Tibial artery (tissue), 4 donors: Measurements from ENCODE around the gene FBXO21.

Experiments used
- DNase-seq, 2 donors: peaks; one replicate each; pipeline ENCODE4 v3.0.0-alpha.2; 2019
- H3K27ac ChIP-seq, 2 donors: fragments of 200-600 bp; sonication (generic) in 1 of 2; 1 replicate in 1 of 2; 2 replicates in 1 of 2; pipeline ENCODE4 v1.5.1; 2018 to 2019; ENCODE audit warnings: mild to moderate bottlenecking in 1 of 2
- H3K27me3 ChIP-seq, 2 donors: fragments of 200-600 bp; sonication (generic) in 1 of 2; one replicate each; pipeline versions ENCODE4 v1.5.1 to v1.6.0; 2016 to 2019
- H3K36me3 ChIP-seq, 3 donors: fragments of 200-600 bp; sonication (generic) in 2 of 3; one replicate each; pipeline ENCODE4 v1.5.1; 2016 to 2019; ENCODE audit warnings: mild to moderate bottlenecking in 2 of 3
- H3K4me1 ChIP-seq, 4 donors: fragments of 200-600 bp; sonication (generic) in 2 of 4; 1 replicate in 3 of 4; 2 replicates in 1 of 4; pipeline ENCODE4 v1.5.1; 2016 to 2019
- H3K4me3 ChIP-seq, 2 donors: fragments of 200-600 bp; sonication (generic) in 1 of 2; 1 replicate in 1 of 2; 2 replicates in 1 of 2; pipeline ENCODE4 v1.5.1; 2018 to 2019; ENCODE audit warnings: mild to moderate bottlenecking in 2 of 2
- H3K9me3 ChIP-seq, 3 donors: fragments of 200-600 bp; sonication (generic) in 1 of 3; one replicate each; pipeline ENCODE4 v1.5.1; 2016 to 2019
- intact Hi-C: fragments of 100-400 bp; cut with DNase I; formaldehyde crosslinking; loops from one replicate; pipeline ENCODE4 v1.15.0; 2023; ENCODE audit warnings: low total_unique reads
- TF ChIP-seq, protein P1 (sequence below), 2 experiments: fragments of 200-600 bp in 1 of 2; fragments of 450-650 bp in 1 of 2; IDR thresholded peaks; one replicate each; pipeline ENCODE4 v1.5.1; 2017 to 2019; ENCODE audit warnings: antibody characterized with exemption in 2 of 2, mild to moderate bottlenecking in 1 of 2, moderate library complexity in 1 of 2

Gene FBXO21

DNA sequence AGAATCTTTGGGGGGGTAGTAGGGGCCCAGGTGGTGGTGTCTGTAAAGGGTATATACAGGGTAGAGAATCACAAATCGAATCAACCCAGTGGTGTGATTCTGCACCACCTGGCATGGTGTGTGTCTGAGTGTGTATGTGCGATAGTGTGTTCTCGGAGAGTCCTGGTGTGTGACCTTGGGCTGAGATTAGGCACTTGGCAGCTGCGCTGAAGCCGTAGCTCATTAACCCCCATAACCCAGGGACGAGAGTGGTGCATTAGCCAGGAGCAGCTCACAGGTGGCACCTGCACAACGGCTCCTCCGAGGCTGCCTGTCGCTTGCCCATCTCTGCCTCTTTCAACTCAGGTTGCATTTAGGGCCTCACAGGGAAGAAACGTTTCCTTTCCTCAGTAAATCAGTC, 75.5 kb downstream of the FBXO21 start:
- no peak for DNase-seq
- H3K4me3 ChIP-seq = no peak overlapping the region
- TF ChIP-seq, protein P1, sequence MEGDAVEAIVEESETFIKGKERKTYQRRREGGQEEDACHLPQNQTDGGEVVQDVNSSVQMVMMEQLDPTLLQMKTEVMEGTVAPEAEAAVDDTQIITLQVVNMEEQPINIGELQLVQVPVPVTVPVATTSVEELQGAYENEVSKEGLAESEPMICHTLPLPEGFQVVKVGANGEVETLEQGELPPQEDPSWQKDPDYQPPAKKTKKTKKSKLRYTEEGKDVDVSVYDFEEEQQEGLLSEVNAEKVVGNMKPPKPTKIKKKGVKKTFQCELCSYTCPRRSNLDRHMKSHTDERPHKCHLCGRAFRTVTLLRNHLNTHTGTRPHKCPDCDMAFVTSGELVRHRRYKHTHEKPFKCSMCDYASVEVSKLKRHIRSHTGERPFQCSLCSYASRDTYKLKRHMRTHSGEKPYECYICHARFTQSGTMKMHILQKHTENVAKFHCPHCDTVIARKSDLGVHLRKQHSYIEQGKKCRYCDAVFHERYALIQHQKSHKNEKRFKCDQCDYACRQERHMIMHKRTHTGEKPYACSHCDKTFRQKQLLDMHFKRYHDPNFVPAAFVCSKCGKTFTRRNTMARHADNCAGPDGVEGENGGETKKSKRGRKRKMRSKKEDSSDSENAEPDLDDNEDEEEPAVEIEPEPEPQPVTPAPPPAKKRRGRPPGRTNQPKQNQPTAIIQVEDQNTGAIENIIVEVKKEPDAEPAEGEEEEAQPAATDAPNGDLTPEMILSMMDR (IDR thresholded peaks at IDR 0.05) = no peak
- no peaks in the 10 kb centered on the region for H3K36me3 ChIP-seq
- intact Hi-C loops = loop anchor here (5.0 kb wide), 1 partner anchor 87 kb away; no protein-coding TSS in a partner anchor
- H3K9me3 ChIP-seq = no peaks in the 10 kb centered on the region
- peaks cover 0 to 8% (median 5%) of the 10 kb centered on the region in 4 donors for H3K4me1 ChIP-seq
- H3K27ac ChIP-seq = no peak overlapping the region
- H3K27me3 ChIP-seq = peaks cover 0 to 5% of the 10 kb centered on the region in 2 donors

DNA sequence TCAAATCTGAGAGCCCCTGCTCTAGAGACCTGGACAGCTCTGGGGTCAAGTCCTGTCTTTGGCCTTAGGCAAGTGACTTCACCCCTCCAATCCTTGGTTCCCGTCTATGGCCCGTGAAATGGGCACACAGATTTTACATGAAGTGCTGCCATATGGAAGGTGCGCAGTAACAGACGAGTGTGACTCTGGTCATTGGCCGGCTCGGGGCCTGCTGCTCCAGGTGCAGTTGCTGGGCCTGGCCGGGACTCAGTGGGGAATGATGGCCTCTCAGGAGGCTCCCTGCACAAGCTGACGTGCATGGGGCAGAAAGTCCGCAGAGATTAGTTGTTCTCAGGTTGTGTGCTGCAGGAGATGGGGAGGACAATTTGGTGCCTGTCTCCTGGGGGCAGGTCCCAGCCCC, 77.0 kb downstream of the FBXO21 start:
- intact Hi-C loops = no loop called here

DNA sequence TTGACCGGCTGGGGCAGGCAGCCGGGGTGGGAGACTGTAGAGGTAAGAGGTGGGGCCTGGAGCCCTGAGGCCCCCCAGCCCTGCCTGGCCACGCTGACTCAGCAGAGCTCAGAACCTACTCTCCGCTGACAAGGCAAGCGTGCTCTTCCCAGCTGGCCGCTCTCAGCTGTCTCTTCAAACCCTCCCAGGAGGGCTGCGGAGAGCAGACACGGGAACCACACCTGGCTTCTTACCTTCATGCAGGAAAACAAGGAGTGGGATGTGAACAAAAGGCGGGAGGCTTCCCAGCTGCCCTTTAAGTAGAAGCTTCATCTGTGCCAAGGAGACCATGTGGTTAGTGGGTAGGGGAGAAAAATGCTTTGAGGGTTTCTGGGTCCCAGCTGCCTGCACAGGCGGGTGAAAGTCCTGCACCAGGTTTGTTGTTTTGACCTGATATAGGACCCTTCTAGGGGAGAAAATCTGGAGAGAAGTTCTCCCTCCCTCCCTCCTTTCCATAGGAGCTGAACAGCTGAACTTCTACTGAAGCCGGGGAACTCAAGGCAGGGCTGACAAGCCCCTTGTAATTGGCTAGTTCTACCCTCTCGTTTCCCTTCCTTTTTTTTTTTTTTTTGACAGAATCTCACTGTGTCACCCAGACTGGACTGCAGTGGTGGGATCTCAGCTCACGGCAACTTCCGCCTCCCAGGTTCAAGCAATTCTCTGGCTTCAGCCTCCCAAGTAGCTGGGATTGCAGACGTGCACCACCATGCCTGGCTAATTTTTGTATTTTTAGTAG, 78.3 kb downstream of the FBXO21 start:
- TF ChIP-seq, protein P1 (IDR thresholded peaks at IDR 0.05) = no peak
- no peaks in the 10 kb centered on the region for H3K36me3 ChIP-seq
- H3K4me3 ChIP-seq = no peak overlapping the region
- H3K4me1 ChIP-seq = no peaks in the 10 kb centered on the region
- H3K9me3 ChIP-seq = no peaks in the 10 kb centered on the region
- H3K27ac ChIP-seq = no peak overlapping the region
- DNase-seq = no peak
- intact Hi-C loops = no loop called here
- H3K27me3 ChIP-seq = peaks cover 0 to 5% of the 10 kb centered on the region in 2 donors

More for the DNA sequence above, 77.0 kb downstream of the FBXO21 start:
- Histone ChIP-seq H3K4me1 (peaks cover 0 to 5% (median 2%) of the 10 kb centered on the region in 4 donors), H3K4me3 (no peak overlapping the region), H3K27me3 (peaks cover 0 to 5% of the 10 kb centered on the region in 2 donors), H3K36me3 (no peaks in the 10 kb centered on the region), H3K27ac (no peak overlapping the region), H3K9me3 (no peaks in the 10 kb centered on the region)
- TF ChIP-seq, protein P1 (IDR thresholded peaks at IDR 0.05) = no peak
- DNase-seq = no peak

- Histone ChIP-seq H3K36me3 (no peaks in the 10 kb centered on the region), H3K27ac (no peak overlapping the region), H3K4me3 (no peak overlapping the region), H3K4me1 (no peaks in the 10 kb centered on the region), H3K27me3 (peaks cover 0 to 5% of the 10 kb centered on the region in 2 donors), H3K9me3 (no peaks in the 10 kb centered on the region)
- no peak for DNase-seq
- intact Hi-C loops = no loop called here
- TF ChIP-seq, protein P1 (IDR thresholded peaks at IDR 0.05) = no peak
Measured at GRCh38 chr12:117111386-117111785, 78.9 kb downstream of the FBXO21 start.

DNA sequence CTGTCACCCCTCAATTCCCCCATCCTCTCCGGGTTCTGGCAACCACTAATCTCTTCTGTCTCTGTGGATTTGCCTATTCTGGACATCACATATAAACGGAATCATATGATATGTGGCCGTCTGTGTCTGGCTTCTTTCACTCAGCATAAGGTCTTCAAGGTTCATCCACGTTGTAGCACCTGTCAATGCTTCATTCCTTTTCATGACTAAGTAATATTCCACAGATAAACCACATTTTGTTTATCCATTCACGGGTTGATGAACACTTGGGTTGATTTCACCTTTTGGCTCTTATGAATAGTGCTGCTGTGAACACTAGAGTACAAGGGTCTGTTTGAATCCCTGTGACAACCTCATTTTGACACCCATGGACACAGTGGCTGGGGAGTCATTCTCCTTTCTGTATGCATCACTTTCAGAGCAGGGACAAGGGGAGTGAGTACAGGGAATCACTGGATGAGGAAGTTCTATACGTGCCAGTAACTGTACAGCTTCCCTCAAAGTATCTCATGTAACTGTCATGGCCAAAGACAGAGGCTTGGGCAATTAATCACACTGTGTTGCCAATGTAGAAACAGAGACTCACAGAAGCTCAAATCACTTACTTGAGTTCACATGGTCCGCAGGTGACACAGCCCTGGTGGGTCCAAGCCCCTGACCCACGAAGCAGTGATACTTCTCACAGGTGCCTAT, 80.2 kb downstream of the FBXO21 start:
- Histone ChIP-seq H3K9me3 (no peaks in the 10 kb centered on the region), H3K36me3 (no peaks in the 10 kb centered on the region), H3K4me3 (no peak overlapping the region), H3K27me3 (peaks cover 0 to 5% of the 10 kb centered on the region in 2 donors), H3K27ac (no peak overlapping the region), H3K4me1 (no peaks in the 10 kb centered on the region)
- TF ChIP-seq, protein P1 (IDR thresholded peaks at IDR 0.05) = no peak
- no peak for DNase-seq
- intact Hi-C loops = no loop called here
